IMR-90 (cell line): ENCODE data around the gene KRT6B.

Source experiments
- CHD1 ChIP-seq: IDR thresholded peaks from 2 replicates; pipeline ENCODE4 v1.6.1; 2012; ENCODE audit warnings: low read depth, low read length, improper control_type of control experiment
- CTCF ChIP-seq: conservative IDR thresholded peaks from 2 replicates; pipeline ENCODE4 v1.5.1; 2012; ENCODE audit warnings: mild to moderate bottlenecking, low read depth, low read length, improper control_type of control experiment
- ELK1 ChIP-seq: fragments of 150-350 bp; IDR thresholded peaks from 2 replicates; pipeline ENCODE4 v1.6.1; 2016; ENCODE audit warnings: low read depth, mild to moderate bottlenecking, low read length, moderate library complexity, borderline replicate concordance
- MXI1 ChIP-seq: IDR thresholded peaks from 2 replicates; pipeline ENCODE4 v1.6.1; 2012; ENCODE audit warnings: low read depth, mild to moderate bottlenecking, low read length, moderate library complexity, borderline replicate concordance
- POLR2A ChIP-seq: IDR thresholded peaks from 2 replicates; pipeline ENCODE4 v1.6.1; 2012; ENCODE audit warnings: mild to moderate bottlenecking, low read depth, low read length
- RAD21 ChIP-seq: IDR thresholded peaks from 2 replicates; pipeline ENCODE4 v1.6.1; 2012; ENCODE audit warnings: low read length, improper control_type of control experiment
- RFX5 ChIP-seq: IDR thresholded peaks from 2 replicates; pipeline ENCODE4 v1.8.0; 2012; ENCODE audit warnings: low read depth, mild to moderate bottlenecking, low read length, moderate library complexity

- TF ChIP-seq MXI1 (no peak), CTCF (no peak), RAD21 (no peak), RFX5 (no peak), POLR2A (no peak), CHD1 (no peak), ELK1 (no peak)
Observed at GRCh38 chr12:52441320-52441911, 10.5 kb downstream of the KRT6B start.
